Measurements from ENCODE around the gene TRPM2.
"Not testable (repeated sequence)": the region's sequence is repeated elsewhere in the genome, so short reads cannot be mapped to it uniquely, and the experiment has no call there.

TRPM2 gene

DNA sequence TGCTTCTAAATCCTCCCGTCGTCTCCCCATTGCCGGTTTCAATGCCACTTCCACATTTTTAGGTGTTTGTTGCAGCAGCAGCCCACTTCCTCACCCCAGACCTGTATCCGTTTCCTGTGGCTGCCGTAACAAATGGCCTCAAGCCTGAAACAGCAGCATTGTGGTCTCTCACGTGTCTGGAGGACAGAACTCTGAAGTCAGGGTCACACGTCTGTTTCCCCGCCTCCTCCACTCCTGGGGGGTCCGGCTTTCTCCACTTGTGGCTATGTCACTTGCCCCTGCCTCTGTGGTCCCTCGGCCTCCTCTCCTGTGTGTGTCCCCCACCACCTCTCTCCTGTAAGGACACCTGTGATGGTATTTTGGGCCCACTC, 21.8 kb downstream of the TRPM2 start:
- no peak for DNase-seq (ENCODE audit: low spot score)

DNA sequence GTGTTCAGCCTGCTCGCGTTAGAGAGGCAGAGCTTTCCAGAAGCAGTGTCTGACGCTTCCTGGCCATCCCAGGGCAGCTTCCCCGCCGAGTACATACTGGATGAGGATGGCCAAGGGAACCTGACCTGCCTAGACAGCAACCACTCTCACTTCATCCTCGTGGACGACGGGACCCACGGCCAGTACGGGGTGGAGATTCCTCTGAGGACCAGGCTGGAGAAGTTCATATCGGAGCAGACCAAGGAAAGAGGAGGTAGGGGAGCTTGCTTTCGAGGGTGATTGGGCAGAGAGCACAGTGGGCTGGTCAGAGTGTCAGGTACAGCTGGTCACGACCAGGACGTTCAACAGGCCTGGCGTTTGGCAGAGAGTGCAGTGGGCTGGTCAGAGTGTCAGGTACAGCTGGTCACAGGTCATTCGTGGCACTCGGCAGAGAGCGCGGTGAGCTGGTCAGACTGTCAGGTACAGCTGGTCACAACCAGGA, 22.4 kb downstream of the TRPM2 start:
- DNase-seq (ENCODE audit: low spot score), result no peak

DNA sequence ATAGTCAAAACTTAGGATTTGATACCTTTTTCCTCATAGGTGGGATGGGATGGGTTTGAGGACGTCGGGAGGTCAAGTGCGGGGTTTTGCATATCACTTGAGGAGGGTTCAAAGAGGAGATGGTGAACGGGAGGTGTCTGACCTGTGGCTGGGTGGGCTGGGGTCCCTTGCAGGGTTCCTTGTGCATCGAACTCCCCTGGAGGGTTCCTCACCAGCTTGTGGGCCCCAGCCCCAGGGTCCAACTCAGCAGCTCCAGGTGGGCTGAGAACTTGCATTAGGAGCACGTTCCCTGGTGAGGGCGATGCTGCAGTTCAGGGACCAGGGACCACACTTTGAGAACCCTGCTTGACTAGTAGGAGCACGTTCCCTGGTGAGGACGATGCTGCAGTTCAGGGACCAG, 23.2 kb downstream of the TRPM2 start:
- no peak for DNase-seq (ENCODE audit: low spot score)

DNA sequence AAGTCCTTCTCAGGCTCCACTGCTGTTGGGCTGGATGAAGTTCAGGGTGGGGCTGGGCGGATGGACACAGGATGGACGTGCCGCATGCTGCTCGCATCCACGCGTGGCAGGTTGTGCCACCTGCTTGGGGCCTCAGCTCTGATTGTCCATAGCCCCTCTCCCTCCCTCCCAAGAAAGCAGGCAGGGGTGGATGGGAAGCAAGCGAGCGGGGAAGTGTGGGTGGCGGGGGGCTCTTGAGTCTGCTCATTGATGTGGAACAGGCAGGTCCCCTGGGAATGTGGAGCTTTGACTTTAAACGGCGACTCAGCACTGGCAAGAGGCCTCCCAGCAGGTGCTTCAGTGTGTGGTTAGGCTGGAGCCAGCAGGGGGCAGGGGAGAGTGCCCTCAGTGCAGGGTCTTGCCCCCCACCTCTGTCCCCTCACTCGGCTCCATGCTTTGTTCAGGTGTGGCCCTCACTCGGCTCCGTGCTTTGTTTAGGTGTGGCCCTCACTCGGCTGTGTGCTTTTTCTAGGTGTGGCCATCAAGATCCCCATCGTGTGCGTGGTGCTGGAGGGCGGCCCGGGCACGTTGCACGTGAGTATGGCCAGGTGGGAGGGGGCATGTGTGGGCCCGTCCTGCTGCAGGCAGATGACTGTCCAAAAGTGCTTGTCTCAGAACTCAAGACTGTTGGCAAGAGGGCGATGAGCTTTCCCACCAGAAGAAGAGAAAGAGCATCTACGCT, 23.9 kb downstream of the TRPM2 start:
- DNase-seq (ENCODE audit: low spot score), result no peak

DNA sequence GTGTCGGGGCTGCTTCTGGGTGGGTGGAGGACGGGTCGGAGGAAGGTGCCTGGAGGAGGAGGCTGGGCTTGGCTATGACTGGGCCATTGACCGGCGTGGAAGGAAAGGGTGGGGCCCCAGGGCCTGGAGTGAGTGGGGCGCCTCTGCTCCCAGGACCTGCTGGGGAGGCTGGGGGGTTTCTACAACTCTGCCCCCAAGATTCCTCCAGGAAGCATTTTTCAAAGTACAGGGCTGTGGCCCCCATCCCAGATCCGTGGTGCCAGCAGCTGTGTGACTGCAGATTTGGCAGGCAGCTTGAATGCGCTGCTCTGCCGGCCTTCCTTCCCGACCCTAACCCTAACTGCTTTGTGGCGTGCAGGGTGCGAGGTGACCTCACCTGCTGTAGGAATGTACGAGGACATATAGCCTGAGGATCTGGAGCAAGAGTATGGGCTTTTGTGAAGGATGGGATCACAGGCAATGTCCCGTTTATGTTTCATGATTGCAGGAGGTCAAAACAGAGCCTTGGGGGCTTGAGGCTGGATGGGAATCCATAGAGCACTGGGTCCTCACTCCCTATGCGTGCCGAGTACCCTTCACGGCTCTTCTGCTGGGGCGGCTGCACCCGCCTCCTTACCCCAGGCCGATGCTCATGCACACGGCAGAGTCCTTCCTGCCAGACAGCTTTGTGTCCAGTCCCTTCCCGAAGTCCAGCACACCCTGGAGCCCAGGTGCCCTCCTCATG, 24.7 kb downstream of the TRPM2 start:
- no peak for DNase-seq (ENCODE audit: low spot score)

DNA sequence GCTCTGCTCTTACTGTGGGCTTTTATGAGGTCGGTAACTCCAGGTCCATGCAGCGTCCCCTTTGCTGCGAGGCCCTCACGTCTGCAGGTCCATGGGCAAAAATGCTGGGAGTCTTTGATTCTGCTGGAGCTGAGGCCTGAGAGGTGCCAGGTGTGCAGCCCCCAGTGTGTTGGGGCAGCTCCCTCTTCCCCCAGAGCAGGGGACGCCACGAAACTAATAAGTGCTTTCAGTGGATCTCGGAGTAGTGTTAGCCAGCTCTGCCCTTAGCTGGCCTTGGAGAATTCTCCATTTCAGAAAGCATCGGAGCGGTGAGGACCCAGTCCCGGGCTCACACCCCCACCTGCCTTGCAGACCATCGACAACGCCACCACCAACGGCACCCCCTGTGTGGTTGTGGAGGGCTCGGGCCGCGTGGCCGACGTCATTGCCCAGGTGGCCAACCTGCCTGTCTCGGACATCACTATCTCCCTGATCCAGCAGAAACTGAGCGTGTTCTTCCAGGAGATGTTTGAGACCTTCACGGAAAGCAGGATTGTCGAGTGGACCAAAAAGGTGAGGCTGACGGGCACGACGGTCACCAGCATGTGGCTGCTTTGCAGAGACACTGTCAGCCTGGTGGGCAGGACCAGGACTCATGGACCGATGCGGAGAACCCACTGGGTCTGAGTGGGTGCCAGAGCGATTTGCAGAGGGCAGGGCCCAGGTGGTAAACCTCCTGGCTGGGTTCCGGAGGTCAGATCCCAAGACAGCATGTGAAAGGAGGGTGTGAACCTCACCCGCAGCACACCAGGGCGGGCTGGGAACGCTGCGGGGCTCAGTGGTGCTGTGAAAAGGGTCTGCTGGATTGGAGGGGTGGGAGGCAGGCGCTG, 25.5 kb downstream of the TRPM2 start:
- DNase-seq (ENCODE audit: low spot score), result no peak

DNA sequence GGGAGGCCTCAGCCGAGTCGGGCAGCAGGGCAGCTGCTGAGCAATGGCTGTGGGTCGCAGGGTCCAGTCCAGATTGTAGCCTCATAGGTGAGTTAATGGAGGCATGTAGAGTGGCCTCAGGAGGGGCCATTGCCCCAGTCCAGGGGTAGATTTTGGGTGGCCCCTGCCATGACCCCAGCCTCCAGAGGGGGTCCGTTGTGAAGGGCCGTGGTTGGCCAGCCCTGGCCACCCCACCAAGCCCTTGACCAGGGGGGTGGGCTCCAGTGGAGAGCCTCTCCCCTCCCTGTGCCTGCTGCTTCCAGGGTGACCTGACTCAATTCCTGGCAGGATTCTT, 26.1 kb downstream of the TRPM2 start:
- DNase-seq (ENCODE audit: low spot score), result no peak

DNA sequence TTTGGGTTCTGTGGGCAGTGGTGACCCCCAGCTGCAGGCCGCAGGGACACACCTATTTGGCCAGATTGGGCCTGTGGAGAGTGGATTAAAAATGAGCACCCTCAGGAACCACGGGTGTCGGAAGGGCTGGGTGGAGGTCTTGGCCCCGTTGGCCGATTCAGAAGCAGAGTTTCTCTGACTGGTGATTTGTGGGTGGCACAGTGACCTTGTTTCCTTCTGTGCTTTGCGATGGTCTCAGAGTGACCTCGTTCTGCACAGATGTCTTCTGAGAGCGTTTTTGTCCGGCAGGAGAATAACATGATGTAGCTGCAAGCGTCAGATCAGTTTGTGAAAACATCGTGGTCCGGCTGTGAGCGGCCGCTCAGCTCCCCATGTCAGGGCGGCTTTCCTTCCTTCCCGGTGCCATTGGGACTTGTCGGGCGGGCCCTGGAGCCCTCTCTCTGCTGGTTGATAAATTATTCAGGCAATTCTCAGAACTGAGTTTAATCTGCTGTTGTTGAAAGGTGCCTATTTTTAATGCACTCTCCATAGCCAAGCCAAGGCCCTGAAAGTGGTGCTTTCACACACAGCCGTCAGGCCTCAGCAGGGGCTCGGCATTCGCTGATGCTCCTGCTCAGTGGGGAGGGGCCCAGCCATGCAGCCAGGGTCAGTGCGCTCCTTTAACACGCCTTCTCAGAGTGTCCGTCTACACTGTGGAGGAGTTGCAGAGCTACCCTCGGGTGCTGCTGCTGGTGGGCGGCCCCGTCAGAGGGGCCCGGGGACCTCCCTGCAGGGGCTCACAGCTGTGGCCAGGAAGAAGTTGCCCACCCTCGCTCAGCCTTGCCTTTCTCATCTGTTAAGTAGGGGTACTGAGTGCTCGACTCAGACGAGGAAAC, 26.8 kb downstream of the TRPM2 start:
- DNase-seq (ENCODE audit: low spot score), result no peak

DNA sequence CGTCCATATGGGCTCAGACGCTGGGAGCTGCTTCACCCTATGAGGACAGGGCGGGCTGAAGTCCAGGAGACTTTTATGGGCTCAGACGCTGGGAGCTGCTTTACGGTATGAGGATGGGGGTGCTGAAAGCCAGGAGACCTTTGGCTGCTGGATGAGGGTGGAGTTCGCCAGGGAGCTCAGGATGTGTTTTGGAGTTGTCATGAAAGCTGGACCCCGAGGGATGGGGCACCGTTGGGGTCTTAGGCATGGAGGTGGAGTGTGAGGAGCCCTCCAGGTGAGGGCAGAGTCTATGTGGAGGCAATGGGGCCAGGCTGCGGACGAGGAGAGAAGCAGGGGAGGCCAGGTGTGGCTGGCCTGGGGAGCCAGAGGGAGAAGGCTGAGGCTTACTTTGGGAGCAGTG, 27.5 kb downstream of the TRPM2 start:
- no peak for DNase-seq (ENCODE audit: low spot score)

DNA sequence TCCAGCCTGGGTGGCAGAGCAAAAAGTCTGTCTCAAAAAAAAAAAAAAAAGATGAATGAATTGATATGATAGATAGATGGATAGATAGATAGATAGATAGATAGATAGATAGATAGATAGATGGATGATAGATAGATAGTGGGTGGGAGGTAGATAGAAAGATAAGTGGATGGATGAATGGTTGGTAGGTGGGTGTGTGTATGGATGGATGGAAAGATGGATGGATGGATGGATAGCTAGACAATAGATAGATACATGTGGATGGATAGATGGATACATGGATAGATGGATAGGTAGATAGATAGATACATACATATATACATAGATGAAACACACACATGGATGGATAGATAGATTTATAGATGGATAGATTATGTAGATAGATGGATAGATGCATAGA, 28.5 kb downstream of the TRPM2 start:
- no peak for DNase-seq (ENCODE audit: low spot score)

DNA sequence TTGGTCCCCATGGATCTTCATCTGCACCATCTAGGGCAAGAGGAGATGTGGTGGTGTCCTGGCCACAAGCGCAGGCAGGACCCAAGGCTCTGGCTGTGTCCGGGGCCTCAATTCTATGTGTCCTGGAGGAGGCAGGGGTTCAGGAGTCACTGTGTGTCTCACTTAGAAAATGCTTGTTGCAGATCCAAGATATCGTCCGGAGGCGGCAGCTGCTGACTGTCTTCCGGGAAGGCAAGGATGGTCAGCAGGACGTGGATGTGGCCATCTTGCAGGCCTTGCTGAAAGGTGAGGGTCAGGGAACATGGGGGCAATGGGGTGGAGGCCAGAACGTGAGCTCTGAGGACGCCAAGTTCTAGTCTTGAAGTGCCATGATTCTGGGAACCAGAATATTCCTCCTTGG, 29.1 kb downstream of the TRPM2 start:
- no peak for DNase-seq (ENCODE audit: low spot score)

DNA sequence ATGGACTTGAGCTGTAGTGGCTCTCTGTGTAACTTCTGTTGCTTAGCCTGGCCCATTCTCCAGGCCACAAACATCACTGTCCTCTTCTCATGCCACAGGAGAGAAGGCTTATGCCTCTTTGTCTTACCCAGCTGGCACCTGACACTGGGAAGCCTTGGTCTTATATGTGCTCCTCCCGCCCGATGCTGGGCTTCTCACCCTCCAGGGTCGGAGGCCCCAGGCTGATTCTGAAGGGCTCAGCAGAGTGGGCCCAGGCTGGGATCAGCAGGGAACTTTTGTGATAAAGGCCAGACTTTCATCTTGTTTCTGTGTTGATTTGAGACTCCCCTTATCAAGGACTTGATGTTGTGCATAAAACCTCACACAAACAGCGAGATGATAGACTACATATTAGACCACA, 29.8 kb downstream of the TRPM2 start:
- DNase-seq (ENCODE audit: low spot score), result no peak

DNA sequence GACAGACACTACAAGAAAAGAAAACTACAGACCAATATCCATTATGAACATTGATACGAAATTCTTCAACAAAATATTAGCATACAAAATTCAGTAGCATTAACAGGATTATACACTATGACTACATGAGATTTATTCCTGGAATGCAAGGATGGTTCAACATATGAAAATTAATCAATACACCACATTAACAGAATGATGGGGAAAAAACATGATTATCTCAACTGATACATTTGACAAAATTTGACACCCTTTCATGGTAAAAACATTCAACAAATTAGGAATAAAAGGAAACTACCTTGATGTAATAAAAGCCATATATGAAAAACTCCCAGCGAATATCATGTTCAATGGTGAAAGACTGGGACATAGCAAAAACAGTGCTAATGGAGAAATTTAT, 31.5 kb downstream of the TRPM2 start:
- DNase-seq (ENCODE audit: low spot score), result no peak

DNA sequence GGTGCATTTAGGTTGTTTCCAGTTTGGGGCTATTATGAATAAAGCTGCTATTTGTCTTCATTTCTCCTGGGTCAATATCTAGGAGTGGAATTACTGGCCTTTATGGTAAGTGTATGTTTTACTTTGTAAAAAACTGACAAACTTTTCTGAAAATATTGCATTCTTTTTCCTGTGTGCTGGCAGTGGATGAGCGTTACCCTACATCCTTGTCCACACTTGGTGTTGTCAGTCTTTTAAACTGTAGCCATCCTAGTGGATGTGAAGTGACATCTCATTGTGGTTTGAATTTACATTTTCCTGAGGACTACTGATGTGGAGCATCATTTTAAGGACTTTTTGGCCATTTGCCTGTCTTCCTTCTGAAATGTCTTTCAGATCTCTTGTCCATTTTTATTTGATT, 35.9 kb downstream of the TRPM2 start:
- no peak for DNase-seq (ENCODE audit: low spot score)

DNA sequence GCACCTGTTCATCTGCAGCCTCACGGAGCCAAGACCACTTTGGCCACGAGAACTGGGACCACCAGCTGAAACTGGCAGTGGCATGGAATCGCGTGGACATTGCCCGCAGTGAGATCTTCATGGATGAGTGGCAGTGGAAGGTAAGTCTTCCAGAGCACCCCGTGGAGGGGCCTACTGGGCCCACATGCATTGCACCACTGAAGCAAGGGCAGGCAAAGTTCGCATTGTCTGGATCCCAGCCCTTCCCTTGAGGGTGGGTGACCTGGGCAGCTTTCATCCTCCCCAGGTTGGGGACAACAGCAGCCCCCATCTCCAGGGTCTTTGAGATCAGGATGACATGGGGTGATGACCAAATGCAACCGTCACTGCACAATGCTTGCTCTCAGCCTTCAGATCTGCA, 37.5 kb downstream of the TRPM2 start:
- DNase-seq (ENCODE audit: low spot score), result no peak

DNA sequence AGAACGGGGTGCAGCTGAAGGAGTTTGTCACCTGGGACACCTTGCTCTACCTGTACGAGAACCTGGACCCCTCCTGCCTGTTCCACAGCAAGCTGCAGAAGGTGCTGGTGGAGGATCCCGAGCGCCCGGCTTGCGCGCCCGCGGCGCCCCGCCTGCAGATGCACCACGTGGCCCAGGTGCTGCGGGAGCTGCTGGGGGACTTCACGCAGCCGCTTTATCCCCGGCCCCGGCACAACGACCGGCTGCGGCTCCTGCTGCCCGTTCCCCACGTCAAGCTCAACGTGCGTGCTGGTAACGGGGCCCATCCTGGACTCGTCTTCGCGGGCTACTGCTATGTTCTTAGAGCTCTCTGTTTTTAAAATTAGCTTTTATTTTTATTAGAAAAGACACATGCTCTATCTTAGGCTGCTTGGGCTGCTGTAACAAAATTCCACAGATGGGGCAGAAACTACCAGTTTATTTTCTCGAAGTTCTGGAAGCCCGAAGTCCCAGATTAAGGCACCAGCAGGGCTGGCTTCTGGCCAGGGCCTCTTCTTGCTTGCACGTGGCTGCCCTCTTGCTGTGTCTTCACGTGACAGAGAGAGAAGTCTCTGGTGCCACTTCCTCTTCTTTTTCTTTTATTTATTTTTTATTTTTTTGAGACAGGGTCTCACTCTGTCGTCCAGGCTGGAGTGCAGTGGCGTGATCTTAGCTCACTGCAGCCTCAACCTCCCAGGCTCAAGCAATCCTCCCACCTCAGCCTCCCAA, 38.1 kb downstream of the TRPM2 start:
- no peak for DNase-seq (ENCODE audit: low spot score)

DNA sequence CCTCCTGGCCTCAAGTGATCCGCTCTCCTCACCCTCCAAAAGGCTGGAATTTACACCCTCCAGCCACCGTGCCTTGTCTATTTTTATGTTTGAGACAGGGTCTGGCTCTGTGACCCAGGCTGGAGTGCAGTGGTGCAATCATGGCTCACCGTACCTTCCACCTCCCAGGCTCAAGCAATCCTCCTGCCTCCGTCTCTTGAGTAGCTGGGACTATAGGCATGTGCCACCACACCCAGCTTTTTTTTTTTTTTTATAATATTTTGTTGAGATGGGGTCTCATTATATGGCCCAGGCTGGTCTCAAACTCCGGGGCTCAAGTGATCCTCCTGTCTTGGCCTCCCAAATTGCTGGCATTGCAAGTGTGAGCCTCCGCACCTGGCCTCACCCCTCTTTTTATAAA, 38.8 kb downstream of the TRPM2 start:
- no peak for DNase-seq (ENCODE audit: low spot score)

DNA sequence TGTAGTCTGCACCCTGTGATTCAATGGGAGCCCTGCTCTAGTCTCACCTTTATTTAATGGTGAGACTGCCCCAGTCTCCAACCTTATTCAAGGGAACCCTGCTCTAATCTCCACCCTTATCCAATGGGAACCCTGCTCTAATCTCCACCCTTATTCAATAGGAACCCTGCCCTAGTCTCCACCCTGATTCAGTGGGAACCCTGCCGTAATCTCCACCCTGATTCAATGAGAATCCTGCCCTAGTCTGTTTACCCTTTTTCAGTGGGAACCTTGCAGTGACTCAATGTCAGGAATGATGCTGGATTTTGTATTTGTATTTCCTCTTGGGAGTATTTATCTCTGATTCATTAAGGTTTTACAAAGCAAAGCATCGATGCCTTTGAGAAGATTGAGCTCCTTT, 39.5 kb downstream of the TRPM2 start:
- peak; percentile 6 for DNase-seq (ENCODE audit: low spot score)

DNA sequence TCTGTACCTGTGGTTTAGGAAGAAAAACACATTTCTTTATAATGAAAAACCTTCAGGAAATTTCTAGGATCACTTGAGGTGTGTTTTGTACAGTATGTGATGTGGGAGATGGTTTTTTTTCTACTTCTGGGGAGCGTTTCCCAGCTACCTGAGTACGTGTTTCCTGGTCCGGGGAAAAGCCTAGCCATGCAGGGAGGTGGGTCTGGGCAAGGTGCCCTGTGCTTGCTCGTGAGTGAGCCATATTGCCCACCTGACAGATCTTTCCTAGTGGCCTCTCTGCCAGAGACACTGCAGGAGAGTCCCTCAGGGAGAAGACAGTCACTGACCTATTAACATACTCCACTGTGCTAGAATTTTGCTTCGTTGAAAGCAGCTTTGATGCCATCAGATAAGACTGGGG, 41.3 kb downstream of the TRPM2 start:
- DNase-seq (ENCODE audit: low spot score), result peak; percentile 7

DNA sequence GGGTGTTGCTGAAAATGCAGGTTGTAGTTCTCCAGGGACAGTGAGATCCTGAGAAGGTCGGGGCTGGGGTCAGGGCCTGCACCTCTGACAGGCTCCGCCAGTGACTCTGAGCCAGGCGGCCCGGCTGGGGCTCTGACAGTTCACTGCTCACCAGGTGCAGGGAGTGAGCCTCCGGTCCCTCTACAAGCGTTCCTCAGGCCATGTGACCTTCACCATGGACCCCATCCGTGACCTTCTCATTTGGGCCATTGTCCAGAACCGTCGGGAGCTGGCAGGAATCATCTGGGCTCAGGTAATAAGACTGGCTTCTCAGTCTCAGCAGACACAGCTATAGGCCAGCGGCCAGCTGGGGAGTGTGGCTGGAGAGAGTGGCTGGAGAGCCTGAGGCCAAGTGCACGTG, 41.8 kb downstream of the TRPM2 start:
- DNase-seq (ENCODE audit: low spot score), result no peak

DNA sequence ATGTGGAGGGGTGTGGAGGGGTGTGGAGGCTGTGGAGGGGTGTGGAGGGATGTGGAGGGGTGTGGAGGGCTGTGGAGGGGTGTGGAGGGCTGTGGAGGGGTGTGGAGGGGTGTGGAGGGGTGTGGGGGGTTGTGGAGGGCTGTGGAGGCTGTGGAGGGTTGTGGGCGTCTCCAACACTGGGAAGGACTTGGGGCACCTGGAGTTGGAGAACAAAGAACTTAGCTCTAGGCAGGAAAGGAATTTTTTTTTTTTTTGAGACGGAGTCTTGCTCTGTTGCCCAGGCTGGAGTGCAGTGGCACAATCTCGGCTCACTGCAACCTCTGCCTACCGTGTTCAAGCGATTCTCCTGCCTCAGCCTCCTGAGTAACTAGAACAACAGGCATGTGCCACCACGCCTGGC, 43.4 kb downstream of the TRPM2 start:
- DNase-seq (ENCODE audit: low spot score), result not testable (repeated sequence)

All from GM03348 (cell line).